ENCODE measurements around the gene ALPL.
A peak's percentile ranks its signal among the peaks of the same experiment; 100 is the strongest.
"Not testable (repeated sequence)": the region's sequence is repeated elsewhere in the genome, so short reads cannot be mapped to it uniquely, and the experiment has no call there.

The ALPL gene

GRCh38 chr1:21559788-21560567 lies 50.8 kb downstream of the ALPL start:
- DNase-seq (ENCODE audit: low spot score), result no peak

GRCh38 chr1:21560916-21561638 lies 51.9 kb downstream of the ALPL start:
- no peak for DNase-seq (ENCODE audit: low spot score)

- no peak for DNase-seq (ENCODE audit: low spot score)
Measured at GRCh38 chr1:21562896-21563295, 53.7 kb downstream of the ALPL start.

- no peak for DNase-seq (ENCODE audit: low spot score)
Measured at GRCh38 chr1:21563971-21564370, 54.7 kb downstream of the ALPL start.

- no peak for DNase-seq (ENCODE audit: low spot score)
Measured at GRCh38 chr1:21564521-21565095, 55.4 kb downstream of the ALPL start.

GRCh38 chr1:21565285-21565684 lies 56.1 kb downstream of the ALPL start:
- DNase-seq (ENCODE audit: low spot score), result no peak

- not testable (repeated sequence) for DNase-seq (ENCODE audit: low spot score)
Measured at GRCh38 chr1:21566361-21566760, 57.1 kb downstream of the ALPL start.

GRCh38 chr1:21567241-21568005 lies 58.2 kb downstream of the ALPL start:
- DNase-seq (ENCODE audit: low spot score), result no peak

- DNase-seq (ENCODE audit: low spot score), result no peak
Measured at GRCh38 chr1:21568006-21568746, 59.0 kb downstream of the ALPL start.

GRCh38 chr1:21568809-21569385 lies 59.7 kb downstream of the ALPL start:
- DNase-seq (ENCODE audit: low spot score), result no peak

- no peak for DNase-seq (ENCODE audit: low spot score)
Measured at GRCh38 chr1:21569820-21570527, 60.8 kb downstream of the ALPL start.

GRCh38 chr1:21570528-21570875 lies 61.3 kb downstream of the ALPL start:
- no peak for DNase-seq (ENCODE audit: low spot score)

- DNase-seq (ENCODE audit: low spot score), result no peak
Measured at GRCh38 chr1:21570885-21571284, 61.7 kb downstream of the ALPL start.

GRCh38 chr1:21572221-21572620 lies 63.0 kb downstream of the ALPL start:
- DNase-seq (ENCODE audit: low spot score), result no peak

- DNase-seq (ENCODE audit: low spot score), result no peak
Measured at GRCh38 chr1:21572735-21573277, 63.6 kb downstream of the ALPL start.

GRCh38 chr1:21573475-21573874 lies 64.3 kb downstream of the ALPL start:
- no peak for DNase-seq (ENCODE audit: low spot score)

GRCh38 chr1:21573971-21574465 lies 64.8 kb downstream of the ALPL start:
- DNase-seq (ENCODE audit: low spot score), result peak; percentile 60

GRCh38 chr1:21574466-21575151 lies 65.4 kb downstream of the ALPL start:
- peak; percentile 19 for DNase-seq (ENCODE audit: low spot score)

GRCh38 chr1:21575351-21575942 lies 66.2 kb downstream of the ALPL start:
- no peak for DNase-seq (ENCODE audit: low spot score)

Measured in SK-N-DZ (cell line).